Loucy (cell line): ENCODE data around the gene CLASP1.

Source experiments
- H2AFZ ChIP-seq: fragments of 200-600 bp; sonication (generic); 2 replicates; pipeline ENCODE4 v1.6.0; 2016; ENCODE audit warnings: antibody characterized with exemption, mild to moderate bottlenecking, low read length, moderate library complexity
- H3F3A ChIP-seq: fragments of 200-600 bp; 2 replicates; pipeline ENCODE4 v1.6.0; 2016; ENCODE audit warnings: antibody characterized with exemption, low read depth, mild to moderate bottlenecking
- H3K27me3 ChIP-seq: fragments of 200-600 bp; sonication (generic); 2 replicates; pipeline ENCODE4 v1.6.1; 2014; ENCODE audit warnings: low read length, mild to moderate bottlenecking; ENCODE audit not compliant: insufficient read depth, poor library complexity, severe bottlenecking
- H3K36me3 ChIP-seq: fragments of 200-600 bp; sonication (generic); 2 replicates; pipeline ENCODE4 v1.6.1; 2016; ENCODE audit warnings: low read length; ENCODE audit not compliant: insufficient read depth
- H3K4me1 ChIP-seq: fragments of 200-600 bp; sonication (generic); 2 replicates; pipeline ENCODE4 v1.5.1; 2014; ENCODE audit warnings: low read length, mild to moderate bottlenecking; ENCODE audit not compliant: insufficient read depth, poor library complexity, severe bottlenecking
- H3K4me2 ChIP-seq: fragments of 200-600 bp; sonication (generic); 2 replicates; pipeline ENCODE4 v1.6.0; 2014; ENCODE audit warnings: antibody characterized with exemption, low read length, low read depth, mild to moderate bottlenecking; ENCODE audit not compliant: poor library complexity, severe bottlenecking
- H3K4me3 ChIP-seq: fragments of 200-600 bp; sonication (generic); 2 replicates; pipeline ENCODE4 v1.5.1; 2014; ENCODE audit warnings: low read length, mild to moderate bottlenecking, mixed read lengths; ENCODE audit not compliant: poor library complexity, severe bottlenecking
- H3K79me2 ChIP-seq: fragments of 200-600 bp; sonication (generic); 2 replicates; pipeline ENCODE4 v1.6.1; 2014; ENCODE audit warnings: low read length; ENCODE audit not compliant: insufficient read depth
- H3K9ac ChIP-seq: fragments of 200-600 bp; sonication (generic); 2 replicates; pipeline ENCODE4 v1.6.0; 2014; ENCODE audit warnings: mild to moderate bottlenecking, low read depth, low read length, moderate library complexity; ENCODE audit not compliant: poor library complexity, severe bottlenecking
- H3K9me2 ChIP-seq: fragments of 200-600 bp; sonication (generic); replicated peaks from 2 replicates; pipeline ENCODE4 v1.6.1; 2016; ENCODE audit warnings: low read depth, low read length, mixed read lengths
- H3K9me3 ChIP-seq: fragments of 200-600 bp; sonication (generic); 2 replicates; pipeline ENCODE4 v1.6.1; 2014; ENCODE audit warnings: mild to moderate bottlenecking, antibody characterized with exemption, low read length, low read depth; ENCODE audit not compliant: insufficient read depth
- H4K20me1 ChIP-seq: fragments of 200-600 bp; sonication (generic); 2 replicates; pipeline ENCODE4 v1.6.0; 2014; ENCODE audit warnings: antibody characterized with exemption, low read length, mild to moderate bottlenecking; ENCODE audit not compliant: insufficient read depth, poor library complexity, severe bottlenecking
- EZH2phosphoT487 ChIP-seq: fragments of 200-600 bp; IDR thresholded peaks from 2 replicates; pipeline ENCODE4 v1.6.1; 2018; ENCODE audit warnings: antibody characterized with exemption, mild to moderate bottlenecking, moderate library complexity, borderline replicate concordance
- TF ChIP-seq, protein P1 (sequence below): fragments of 200-600 bp; sonication (generic); conservative IDR thresholded peaks from 2 replicates; pipeline ENCODE4 v1.5.1; 2014; ENCODE audit warnings: mild to moderate bottlenecking, antibody characterized with exemption, low read length

Gene CLASP1

DNA sequence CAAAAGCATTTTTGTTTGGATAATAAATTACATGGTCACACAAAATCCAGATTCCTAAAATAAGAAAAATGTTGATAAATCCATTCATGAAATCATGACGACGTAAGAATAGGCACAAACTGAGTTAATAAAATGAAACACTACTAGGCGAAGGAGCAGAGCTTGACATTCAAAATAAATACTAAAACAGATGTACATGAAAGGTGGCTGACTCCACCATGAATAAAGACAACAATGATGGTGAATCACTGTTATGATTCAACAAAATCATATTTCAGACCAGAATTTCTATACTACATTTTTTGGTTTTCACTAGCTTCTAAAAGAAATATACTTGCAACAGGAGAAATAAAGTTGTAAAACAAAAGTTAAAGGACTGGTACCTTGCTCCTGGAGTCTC, 240.6 kb downstream of the CLASP1 start:
- peaks cover 62% of the 10 kb centered on the region; the same call in 1 of the 2 replicates for H3K36me3 ChIP-seq
- no peaks in the 10 kb centered on the region for H3F3A ChIP-seq

DNA sequence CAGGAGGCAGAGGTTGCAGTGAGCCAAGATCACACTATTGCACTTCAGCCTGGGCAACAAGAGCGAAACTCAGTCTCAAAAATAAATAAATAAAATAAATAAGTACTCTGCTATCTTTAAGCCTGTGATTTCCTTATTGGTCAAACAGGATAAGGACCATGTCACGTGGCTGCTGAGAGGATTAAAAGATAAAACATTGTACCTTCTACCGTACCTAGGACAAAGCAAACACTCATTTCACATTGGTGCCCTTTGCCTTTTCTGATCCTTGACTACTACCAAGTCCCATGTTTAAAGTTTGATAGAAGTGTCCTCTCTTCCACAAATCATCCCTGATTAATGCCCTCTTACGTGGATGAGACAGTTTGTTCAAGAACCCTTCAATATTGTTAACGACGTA, 244.0 kb downstream of the CLASP1 start:
- Histone ChIP-seq H3K4me3 (no peak overlapping the region), H3K4me2 (no peak overlapping the region), H3K79me2 (no peaks in the 10 kb centered on the region), H3K9me3 (no peaks in the 10 kb centered on the region), H3K9me2 (no peaks in the 10 kb centered on the region), H3F3A (no peaks in the 10 kb centered on the region), H3K4me1 (no peaks in the 10 kb centered on the region), H3K36me3 (peaks cover 87% of the 10 kb centered on the region; the same call in 1 of the 2 replicates), H4K20me1 (no peaks in the 10 kb centered on the region), H2AFZ (no peak overlapping the region), H3K27me3 (no peaks in the 10 kb centered on the region), H3K9ac (no peak overlapping the region)
- TF ChIP-seq EZH2phosphoT487, result no peak
- TF ChIP-seq, protein P1, sequence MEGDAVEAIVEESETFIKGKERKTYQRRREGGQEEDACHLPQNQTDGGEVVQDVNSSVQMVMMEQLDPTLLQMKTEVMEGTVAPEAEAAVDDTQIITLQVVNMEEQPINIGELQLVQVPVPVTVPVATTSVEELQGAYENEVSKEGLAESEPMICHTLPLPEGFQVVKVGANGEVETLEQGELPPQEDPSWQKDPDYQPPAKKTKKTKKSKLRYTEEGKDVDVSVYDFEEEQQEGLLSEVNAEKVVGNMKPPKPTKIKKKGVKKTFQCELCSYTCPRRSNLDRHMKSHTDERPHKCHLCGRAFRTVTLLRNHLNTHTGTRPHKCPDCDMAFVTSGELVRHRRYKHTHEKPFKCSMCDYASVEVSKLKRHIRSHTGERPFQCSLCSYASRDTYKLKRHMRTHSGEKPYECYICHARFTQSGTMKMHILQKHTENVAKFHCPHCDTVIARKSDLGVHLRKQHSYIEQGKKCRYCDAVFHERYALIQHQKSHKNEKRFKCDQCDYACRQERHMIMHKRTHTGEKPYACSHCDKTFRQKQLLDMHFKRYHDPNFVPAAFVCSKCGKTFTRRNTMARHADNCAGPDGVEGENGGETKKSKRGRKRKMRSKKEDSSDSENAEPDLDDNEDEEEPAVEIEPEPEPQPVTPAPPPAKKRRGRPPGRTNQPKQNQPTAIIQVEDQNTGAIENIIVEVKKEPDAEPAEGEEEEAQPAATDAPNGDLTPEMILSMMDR, result no peak

More for the DNA sequence above, 240.6 kb downstream of the CLASP1 start:
- Histone ChIP-seq H3K9me3 (no peaks in the 10 kb centered on the region), H3K4me3 (no peak overlapping the region), H4K20me1 (no peaks in the 10 kb centered on the region), H3K4me1 (no peaks in the 10 kb centered on the region), H2AFZ (no peak overlapping the region), H3K9ac (no peak overlapping the region), H3K79me2 (no peaks in the 10 kb centered on the region), H3K9me2 (no peaks in the 10 kb centered on the region), H3K27me3 (no peaks in the 10 kb centered on the region), H3K4me2 (no peak overlapping the region)
- TF ChIP-seq, protein P1, result no peak
- TF ChIP-seq EZH2phosphoT487, result no peak

DNA sequence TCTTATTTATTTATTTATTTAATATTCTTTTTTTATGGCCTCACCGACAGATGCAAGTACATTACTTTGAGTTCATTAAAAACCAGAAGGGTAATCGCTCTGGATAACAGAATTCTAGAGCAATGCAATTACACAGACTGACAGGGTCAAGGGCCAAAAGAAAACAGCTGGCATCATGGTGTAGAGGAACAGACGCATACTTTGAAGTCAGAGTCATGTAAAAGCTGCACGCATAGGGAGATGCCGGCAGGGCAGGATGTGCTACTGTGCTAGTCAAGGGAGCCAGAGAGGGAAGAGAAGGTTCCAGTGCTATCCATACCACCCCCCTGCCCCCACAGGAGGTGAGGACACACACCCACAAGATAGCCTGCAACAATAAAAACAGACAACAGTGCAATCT, 249.1 kb downstream of the CLASP1 start:
- H3K4me1 ChIP-seq, result no peaks in the 10 kb centered on the region
- H3K9me3 ChIP-seq, result no peaks in the 10 kb centered on the region
- no peaks in the 10 kb centered on the region for H3K9me2 ChIP-seq
- no peak overlapping the region for H3K4me2 ChIP-seq
- peaks cover 76% of the 10 kb centered on the region; the same call in 1 of the 2 replicates for H3K36me3 ChIP-seq
- H4K20me1 ChIP-seq, result no peaks in the 10 kb centered on the region
- no peaks in the 10 kb centered on the region for H3K79me2 ChIP-seq
- no peak overlapping the region for H3K9ac ChIP-seq
- H3K4me3 ChIP-seq, result no peak overlapping the region
- TF ChIP-seq, protein P1, result no peak
- no peak for TF ChIP-seq EZH2phosphoT487
- no peaks in the 10 kb centered on the region for H3F3A ChIP-seq
- no peak overlapping the region for H2AFZ ChIP-seq
- no peaks in the 10 kb centered on the region for H3K27me3 ChIP-seq
